ENCODE results near the gene BCL10.
"Not testable (repeated sequence)": the region's sequence is repeated elsewhere in the genome, so short reads cannot be mapped to it uniquely, and the experiment has no call there.

The BCL10 gene

GRCh38 chr1:85268801-85269585 lies 7.4 kb downstream of the BCL10 start:
- DNase-seq (ENCODE audit: extremely low read depth in 1 of 2, low read depth in 1 of 2) = no peak

DNA sequence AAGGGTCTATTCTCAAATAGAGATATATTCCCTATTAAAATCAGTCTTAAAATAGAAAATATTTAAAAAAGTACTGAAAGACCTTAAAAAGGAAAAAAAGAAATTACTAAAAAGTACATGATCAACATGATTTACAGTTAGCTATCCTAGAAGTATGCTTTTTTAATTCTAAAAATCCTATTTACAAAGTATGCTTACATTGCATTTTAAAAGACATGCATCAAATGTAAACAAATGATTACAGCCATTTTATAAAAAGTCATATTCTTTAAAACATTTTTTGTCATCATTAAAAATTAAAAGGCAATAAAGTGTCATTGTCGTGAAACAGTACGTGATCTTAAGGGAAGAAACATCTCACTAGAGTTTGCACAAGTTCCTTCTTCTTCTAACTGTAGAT lies 9.1 kb downstream of the BCL10 start:
- DNase-seq (ENCODE audit: extremely low read depth in 1 of 2, low read depth in 1 of 2) = no peak

- DNase-seq (ENCODE audit: extremely low read depth in 1 of 2, low read depth in 1 of 2) = no peak
Observed at GRCh38 chr1:85264150-85264549, 12.3 kb downstream of the BCL10 start.

DNA sequence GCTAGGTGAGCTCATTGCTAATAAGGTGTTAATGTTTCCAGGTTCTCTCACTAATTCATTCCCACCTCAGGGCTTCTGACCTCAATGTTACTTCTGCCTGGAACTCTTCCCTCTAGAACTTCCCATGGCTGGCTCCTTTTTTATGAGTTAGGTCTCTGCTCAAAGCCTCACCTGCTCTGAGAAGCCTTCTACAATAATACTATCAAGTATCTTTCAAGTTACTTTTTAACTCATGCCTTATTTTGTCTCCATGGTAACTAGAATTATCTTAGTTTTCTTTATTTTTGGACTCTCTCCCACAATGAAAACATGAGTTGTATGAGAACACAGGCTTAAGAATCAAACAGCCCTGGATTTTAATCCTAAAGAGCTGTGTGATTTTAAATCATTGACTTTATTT lies 13.4 kb downstream of the BCL10 start:
- no peak for DNase-seq (ENCODE audit: extremely low read depth in 1 of 2, low read depth in 1 of 2)

GRCh38 chr1:85259912-85260274 lies 16.5 kb downstream of the BCL10 start:
- DNase-seq (ENCODE audit: extremely low read depth in 1 of 2, low read depth in 1 of 2) = no peak

DNA sequence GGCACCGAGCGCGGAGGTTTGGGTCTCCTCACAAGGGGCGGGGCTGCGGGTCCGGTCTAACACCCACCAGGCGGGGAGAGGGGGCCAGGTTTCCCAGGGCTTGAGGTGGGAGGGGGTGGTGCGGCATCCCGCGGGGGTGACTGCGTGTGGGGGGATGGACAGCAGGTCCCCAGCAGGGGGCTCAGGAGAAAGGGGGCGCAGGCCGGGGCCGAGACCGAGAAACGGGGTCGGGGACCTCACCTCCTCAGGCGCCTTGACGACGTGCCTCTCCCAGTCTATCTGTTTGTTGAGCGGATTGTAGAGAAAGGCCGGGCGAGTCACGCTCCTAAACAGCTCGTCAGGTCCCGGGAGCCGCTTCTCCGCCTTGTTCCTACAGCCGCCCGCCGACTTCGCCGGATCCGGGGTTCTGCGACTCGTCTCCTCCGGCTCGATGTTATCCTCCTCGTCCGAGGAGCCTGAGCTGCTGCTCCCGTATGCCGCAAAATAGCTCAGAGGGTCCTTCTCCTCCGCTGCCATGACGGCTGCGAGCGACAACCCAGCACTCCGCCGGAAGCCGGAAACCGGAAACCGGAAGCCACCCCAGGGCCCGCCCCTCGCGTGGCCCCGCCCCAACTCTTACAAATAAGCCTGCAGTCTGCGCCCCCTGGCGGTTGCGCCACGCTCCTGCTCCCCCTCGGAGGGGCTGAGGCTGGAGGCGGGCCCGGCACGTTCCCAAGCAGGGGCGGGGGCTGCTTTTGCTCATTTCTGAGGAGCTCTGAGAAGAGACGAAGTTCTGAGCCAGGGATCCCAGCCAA lies 17.1 kb downstream of the BCL10 start, which contains the start of gene C1orf52:
TSS of gene C1orf52 (minus strand) at position 545 of the 794 bp plus-strand sequence. CDS start at position 516, 29 bp downstream.
- peak; percentile 82 to 93 for DNase-seq (ENCODE audit: extremely low read depth in 1 of 2, low read depth in 1 of 2)

GRCh38 chr1:85258536-85259117 lies 17.8 kb downstream of the BCL10 start:
- no peak for DNase-seq (ENCODE audit: extremely low read depth in 1 of 2, low read depth in 1 of 2)

GRCh38 chr1:85249042-85249441 lies 27.4 kb downstream of the BCL10 start:
- DNase-seq (ENCODE audit: extremely low read depth in 1 of 2, low read depth in 1 of 2) = not testable (repeated sequence)

GRCh38 chr1:85245891-85246290 lies 30.5 kb downstream of the BCL10 start:
- DNase-seq (ENCODE audit: extremely low read depth in 1 of 2, low read depth in 1 of 2) = no peak

- no peak for DNase-seq (ENCODE audit: extremely low read depth in 1 of 2, low read depth in 1 of 2)
Observed at GRCh38 chr1:85245456-85245855, 31.0 kb downstream of the BCL10 start.

DNA sequence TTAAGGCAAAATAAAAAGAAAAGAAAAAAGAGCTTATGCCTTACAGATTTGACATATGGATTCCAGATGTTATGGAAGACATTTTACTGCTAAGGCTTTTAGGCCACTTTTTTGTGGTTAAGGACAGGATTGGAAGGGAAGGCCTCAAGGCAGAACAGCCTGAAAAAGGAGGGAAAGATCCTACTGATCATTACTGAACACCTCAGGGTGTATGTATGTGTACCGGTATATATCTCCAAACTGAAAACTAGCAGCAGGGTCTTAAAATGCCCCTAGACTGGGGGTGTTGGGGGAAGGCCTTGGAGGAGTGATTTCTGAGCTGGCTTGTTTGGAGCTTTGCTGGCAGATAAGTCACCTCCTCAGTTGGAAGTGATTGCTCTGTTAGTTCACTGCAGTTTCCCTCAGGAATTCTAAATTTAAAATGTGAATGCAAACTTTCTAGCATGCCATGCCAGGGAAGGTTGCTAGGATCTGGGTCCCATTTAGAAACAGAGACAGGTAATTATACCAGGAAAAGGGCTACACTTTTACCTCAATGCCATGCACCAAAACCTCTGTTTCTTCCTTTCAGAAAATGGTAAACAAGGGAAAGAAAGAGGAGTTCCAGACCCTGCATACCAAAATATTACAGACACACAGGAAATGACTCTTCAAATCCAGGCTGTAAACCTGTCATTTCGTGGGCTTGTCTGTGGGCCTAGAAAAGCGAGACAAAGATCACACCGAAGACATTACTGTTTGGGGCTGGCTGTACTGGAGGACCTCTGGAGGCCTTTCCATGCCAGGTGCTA lies 32.0 kb downstream of the BCL10 start:
- DNase-seq (ENCODE audit: extremely low read depth in 1 of 2, low read depth in 1 of 2) = no peak

GRCh38 chr1:85243372-85243771 lies 33.1 kb downstream of the BCL10 start:
- no peak for DNase-seq (ENCODE audit: extremely low read depth in 1 of 2, low read depth in 1 of 2)

DNA sequence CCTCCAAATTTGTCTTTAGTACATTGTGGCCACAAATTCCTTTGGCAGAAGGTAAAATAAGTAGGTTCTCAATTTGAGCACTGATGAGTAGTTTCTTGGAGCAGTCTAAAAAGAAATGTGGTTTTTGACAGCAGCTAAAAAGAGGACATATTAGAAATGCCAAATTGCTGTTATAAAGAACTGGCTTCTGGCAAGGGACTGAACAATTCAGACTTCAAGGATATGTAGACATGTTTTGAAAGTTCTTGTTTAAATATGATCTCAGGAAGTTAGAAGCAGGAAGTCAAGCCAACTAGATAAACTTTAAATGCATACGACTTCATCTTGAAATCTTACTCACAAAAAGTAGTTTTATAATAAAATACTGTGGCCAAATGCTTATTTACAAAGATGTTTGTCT lies 35.8 kb downstream of the BCL10 start:
- no peak for DNase-seq (ENCODE audit: extremely low read depth in 1 of 2, low read depth in 1 of 2)

- no peak for DNase-seq (ENCODE audit: extremely low read depth in 1 of 2, low read depth in 1 of 2)
Observed at GRCh38 chr1:85240174-85240601, 36.2 kb downstream of the BCL10 start.

GRCh38 chr1:85237613-85238012 lies 38.8 kb downstream of the BCL10 start:
- no peak for DNase-seq (ENCODE audit: extremely low read depth in 1 of 2, low read depth in 1 of 2)

- no peak for DNase-seq (ENCODE audit: extremely low read depth in 1 of 2, low read depth in 1 of 2)
Observed at GRCh38 chr1:85230305-85230977, 46.0 kb downstream of the BCL10 start.

GRCh38 chr1:85229574-85230097 lies 46.8 kb downstream of the BCL10 start:
- DNase-seq (ENCODE audit: extremely low read depth in 1 of 2, low read depth in 1 of 2) = no peak

GRCh38 chr1:85228972-85229371 lies 47.5 kb downstream of the BCL10 start:
- DNase-seq (ENCODE audit: extremely low read depth in 1 of 2, low read depth in 1 of 2) = no peak

DNA sequence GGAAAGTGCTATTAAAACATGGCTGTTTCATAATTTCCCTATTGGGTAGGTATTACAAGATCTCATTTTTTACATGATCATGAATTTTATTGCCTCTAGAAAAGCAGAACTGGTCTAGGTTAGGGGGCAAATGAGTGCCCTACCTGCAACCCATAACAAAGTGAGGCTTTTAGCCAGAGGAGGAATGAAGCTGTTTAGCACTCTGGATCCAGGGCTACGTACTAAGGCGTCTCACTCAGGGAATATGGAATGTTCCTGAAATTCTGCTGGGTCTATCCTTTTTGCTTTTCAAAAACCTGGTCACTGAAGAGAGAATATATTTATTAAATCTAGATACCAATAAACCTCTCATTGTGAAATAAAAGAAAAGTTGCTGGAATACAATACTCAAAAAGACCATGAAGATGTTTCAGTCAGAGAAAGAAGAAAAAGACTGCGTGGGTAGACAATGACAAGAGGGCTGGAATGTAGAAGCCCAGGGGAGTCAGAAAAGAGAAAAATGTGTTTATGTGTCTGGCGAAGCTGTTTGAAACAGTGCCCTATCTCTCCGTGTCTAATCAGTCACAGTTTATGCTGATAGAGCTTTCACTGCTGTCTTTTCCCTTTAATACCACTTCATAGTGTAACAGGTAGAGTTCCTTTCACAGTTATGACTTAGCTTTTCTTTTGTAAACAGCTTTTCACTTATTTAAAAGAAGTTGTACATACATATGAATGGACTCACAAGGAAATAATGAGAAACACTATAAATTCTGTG lies 50.6 kb downstream of the BCL10 start:
- DNase-seq (ENCODE audit: extremely low read depth in 1 of 2, low read depth in 1 of 2) = no peak
